ENCODE data around the gene ARGLU1.

ARGLU1 gene

DNA sequence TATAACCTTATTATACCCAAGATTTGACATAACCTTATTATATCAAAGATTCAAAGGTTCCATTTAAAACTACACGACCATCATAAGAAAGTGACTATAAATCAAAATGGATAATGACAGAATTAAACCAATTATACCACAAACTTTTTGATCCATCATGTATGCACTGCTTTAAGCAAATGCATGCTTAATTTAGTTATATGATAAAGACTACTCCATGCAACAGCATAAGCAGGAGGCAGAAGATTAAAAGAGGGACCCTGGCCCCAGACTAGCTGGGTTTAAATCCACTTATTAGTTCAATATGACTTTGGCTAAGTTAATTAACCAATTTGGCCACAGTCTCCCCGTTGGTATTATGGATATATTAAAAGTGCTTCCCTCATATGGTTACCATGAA, 43.8 kb downstream of the ARGLU1 start:
- no peak for DNase-seq (ENCODE audit: low spot score)

DNA sequence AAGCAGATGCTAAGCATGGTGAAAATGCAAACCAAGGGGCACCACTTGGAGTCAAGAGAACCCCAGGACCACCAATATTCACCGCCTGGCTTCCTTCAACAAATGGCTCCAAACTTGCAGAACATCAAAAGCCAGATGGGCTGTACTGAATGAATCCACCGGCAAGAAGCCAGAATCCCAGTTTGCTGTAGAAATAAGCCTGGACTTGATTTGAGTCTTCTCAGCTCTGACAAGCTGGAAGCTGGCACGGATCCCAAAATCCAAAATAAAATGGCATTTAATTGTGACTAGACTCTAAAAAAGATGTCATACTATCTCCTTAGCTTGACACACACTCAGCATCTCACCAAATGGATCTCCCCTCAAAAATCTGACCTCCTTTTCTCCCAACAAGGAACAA, 44.4 kb downstream of the ARGLU1 start:
- no peak for DNase-seq (ENCODE audit: low spot score)

DNA sequence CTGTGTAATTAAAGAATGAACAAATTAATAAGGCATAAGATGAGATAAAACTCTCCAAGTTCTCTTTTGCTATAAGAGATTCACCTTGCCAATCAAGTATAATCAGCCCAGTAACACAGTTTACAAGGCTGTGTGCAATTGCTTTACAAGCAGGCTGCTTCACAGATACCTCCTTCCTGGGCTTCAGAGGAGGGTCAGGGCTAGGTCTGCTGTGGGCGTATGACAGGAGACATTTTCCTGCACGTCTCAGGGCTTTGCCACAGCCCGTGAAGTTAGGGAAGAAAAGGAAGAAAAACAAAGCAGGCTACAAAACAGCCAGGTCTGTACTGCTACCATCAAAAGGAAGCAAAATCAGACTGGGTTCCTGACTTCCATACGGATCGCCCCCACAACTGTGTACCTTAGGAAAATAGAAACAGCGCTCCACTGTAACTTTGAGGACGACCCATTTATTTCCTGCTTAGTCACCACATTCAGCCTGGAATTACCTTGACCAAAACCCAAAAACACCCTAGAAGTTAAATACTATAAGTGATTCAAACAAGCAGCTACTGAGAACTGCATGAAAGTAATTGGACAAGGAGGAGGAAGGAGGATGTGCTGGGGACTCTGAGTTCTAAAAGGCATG, 44.9 kb downstream of the ARGLU1 start:
- DNase-seq (ENCODE audit: low spot score) = no peak

DNA sequence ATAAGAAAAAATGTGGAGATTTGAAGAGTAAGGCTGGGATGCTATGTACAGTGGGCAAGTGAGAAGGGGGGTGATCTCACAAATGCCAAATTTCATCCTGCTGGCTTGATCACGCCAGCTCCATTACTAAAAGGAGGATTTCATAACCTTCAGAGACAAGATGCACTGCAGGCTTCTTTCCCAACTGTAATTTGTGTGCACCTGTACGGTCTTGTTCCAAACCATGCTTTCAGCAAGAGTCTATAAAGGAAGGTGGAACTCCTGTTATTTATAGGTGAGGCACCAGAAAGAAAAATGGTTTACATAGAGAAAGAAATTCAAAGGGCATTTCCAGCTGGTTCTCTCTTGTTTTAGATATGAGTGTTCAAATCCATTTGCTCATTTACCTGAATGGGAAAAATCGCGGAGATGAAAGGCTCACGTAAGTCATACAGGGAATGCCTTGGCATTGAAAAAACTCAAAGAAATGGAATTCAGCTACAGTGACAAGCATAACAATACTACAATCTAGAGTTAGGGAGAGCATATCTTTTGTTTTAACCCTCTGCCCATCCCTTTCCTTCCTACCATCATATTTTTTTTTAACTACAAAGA, 45.7 kb downstream of the ARGLU1 start:
- DNase-seq (ENCODE audit: low spot score) = no peak

DNA sequence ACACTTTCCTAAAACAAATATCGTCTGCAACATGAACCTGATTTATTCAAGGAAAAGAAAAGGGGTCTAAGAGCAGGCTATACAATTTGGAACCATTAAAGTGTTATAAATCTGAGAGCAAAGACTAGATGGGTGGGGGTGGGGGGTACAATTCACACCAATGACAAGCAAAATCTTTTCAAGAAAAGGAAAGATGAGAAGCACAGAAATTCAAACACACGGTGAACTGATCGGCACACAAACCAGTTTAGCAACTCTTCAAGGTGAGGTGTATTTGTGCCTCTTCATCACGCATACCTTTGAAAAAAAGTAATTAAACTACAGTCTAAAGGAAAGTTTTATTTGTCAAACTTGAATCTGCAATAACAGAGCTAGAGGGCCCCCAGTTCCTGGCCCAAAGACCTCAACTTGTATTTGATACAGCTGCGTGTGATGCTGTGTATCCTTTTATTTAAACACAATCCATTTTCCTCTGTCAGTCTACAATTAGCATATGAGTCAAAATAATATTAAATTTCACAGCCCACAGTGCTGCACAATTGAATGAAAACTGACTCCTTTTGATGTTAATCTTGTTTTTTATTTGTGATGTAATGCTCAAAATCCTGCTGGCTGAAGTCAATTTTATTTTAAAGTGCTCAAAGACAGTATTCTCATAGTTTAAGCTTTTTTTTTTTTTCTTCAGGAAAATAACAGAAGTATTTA, 46.7 kb downstream of the ARGLU1 start:
- no peak for DNase-seq (ENCODE audit: low spot score)

- DNase-seq (ENCODE audit: low spot score) = peak; percentile 35
Measured at GRCh38 chr13:106520251-106521054, 47.5 kb downstream of the ARGLU1 start.

DNA sequence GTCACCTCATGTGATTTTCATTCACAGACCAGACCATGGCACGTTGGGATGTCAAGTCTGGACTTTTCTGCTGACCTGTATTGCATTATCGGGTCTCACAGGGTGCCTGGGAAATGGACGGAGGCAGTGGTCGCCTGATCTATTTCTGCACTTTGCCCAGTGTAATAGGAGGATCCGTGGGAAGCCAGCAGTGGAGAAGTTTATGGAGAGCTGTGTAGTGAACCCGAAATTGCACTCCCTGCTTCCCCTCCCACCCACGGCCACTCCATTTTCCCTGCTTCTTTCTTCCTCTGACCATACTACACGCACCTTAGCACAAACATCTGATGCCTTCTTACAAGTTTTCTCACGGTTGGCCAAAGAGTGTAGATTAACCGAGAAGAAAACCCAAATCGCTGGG, 49.4 kb downstream of the ARGLU1 start:
- DNase-seq (ENCODE audit: low spot score) = no peak

DNA sequence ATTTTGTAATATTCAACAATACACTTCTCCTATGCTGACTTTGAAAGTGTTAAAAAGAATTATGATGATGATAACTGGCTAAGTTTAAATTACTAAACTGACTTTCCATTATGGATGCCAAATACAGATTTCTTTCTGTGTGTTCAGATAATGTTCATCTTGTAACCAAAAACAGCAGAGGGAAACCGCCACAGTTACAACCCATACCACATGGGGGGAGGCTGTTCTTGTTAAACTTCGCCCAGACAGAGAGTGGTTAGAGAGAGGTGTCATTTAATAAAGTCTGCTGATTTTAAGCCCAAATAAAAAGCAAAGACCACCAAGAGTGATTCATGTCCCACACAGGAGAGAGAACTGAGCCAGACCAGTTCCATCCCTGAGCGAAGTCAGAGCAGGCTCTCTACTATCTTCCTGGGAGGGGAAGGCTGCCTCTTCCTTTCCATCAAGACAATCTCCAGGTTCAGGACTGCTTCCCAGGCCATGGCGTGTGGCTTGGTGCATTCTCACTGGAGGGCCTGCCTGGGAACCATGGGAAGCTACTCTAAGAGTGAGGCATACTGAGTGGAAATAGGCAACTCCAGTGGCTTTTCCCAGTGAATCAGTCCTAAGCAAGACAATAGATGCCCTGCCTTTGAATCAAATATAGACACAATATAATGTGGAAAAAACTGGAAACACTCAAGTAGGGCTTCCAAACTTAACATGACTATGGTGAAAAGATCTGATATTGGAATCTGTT, 50.7 kb downstream of the ARGLU1 start:
- no peak for DNase-seq (ENCODE audit: low spot score)

- DNase-seq (ENCODE audit: low spot score) = no peak
Measured at GRCh38 chr13:106515635-106516254, 52.2 kb downstream of the ARGLU1 start.

- no peak for DNase-seq (ENCODE audit: low spot score)
Measured at GRCh38 chr13:106514928-106515634, 52.9 kb downstream of the ARGLU1 start.

- no peak for DNase-seq (ENCODE audit: low spot score)
Measured at GRCh38 chr13:106513025-106513983, 54.6 kb downstream of the ARGLU1 start.

DNA sequence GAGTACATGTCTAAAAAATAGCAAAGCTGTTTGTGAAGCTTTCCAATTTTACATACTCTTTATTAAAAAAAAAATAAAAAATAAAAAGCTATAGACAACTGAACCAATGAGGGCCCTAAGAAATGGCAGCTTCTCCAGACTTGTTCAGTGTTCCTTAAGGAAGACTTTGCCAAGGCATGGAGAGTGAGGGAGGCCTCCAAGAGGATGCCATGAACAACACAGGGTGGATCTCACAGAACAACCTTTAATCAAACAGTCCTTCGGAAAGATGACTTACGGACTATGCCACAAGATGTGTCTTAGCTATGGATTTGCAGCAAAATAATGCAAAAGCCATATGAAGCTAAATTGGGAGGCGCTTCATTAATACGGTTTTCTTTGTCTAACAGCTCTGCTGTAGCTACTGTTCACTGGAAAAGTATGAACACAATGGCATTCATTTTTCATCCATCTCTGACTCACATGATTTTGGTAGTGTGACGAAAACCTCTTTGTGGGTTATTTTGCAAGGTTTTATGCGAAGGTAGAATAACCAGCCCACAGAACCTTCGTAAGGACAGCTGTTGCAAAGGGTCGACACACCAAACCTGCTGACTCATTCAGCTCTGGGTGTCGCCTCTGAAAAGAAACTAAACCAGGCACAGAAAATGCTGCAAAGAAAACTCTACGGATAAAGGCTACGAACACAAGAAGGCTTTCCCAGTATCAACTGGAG, 60.2 kb downstream of the ARGLU1 start:
- peak; percentile 31 for DNase-seq (ENCODE audit: low spot score)

GRCh38 chr13:106506286-106506685, 61.7 kb downstream of the ARGLU1 start:
- no peak for DNase-seq (ENCODE audit: low spot score)

DNA sequence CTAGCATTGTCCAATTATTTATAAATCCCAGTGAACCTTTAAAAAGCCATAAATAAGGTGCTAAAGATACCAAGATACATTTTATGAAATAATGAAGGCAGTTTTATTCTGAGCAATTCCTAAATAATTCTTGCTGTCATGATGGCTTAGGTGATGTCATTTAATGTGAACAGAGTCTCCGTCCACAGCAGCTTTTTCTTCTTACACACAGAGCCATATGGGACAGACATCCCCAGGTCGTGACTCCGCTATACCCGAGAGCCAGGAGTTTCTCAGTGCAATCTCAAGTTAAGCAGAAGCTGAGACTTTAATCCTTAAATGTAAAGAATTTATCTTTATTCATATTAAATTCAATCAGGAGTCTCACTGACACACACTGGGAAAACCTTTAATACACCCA, 62.2 kb downstream of the ARGLU1 start:
- no peak for DNase-seq (ENCODE audit: low spot score)

DNA sequence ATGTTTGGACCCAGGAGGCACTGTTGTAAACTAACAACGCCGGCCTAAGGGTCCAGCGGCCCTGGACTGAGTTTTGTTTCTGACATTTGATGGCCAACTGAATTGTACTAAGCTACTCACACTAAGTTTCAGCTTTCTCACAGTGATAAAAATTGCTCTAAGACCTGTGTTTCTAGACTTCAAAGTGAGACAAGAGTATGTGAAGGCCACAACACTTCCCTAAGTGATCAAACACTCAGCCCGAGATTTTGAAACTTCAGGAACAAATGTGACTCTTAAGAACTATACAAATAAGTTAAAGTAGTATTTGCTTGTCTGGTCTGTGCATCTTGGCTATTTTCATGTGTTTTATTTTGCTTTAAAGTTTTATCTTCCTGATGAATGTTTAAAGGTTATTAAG, 62.6 kb downstream of the ARGLU1 start:
- no peak for DNase-seq (ENCODE audit: low spot score)

GRCh38 chr13:106503730-106504453, 64.0 kb downstream of the ARGLU1 start:
- no peak for DNase-seq (ENCODE audit: low spot score)

DNA sequence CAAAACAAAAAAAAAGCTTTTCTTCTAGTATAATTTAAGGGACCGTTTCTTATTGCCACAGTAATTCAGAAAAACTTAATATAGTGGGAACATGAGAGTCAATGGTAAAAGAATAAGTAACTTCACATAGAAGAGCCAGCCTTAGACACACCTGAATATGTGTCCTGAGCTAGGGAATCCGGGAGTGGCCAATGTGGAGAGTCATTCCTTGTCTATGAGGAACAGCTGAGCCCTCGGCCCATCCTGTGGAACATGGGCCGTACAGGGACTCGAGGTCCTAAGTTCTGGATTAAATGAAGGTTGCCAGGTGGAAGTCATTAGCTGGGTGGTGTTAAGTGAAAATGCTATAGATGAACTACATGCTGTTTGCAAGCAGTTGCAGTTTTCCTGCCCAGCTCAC, 64.7 kb downstream of the ARGLU1 start:
- DNase-seq (ENCODE audit: low spot score) = no peak

DNA sequence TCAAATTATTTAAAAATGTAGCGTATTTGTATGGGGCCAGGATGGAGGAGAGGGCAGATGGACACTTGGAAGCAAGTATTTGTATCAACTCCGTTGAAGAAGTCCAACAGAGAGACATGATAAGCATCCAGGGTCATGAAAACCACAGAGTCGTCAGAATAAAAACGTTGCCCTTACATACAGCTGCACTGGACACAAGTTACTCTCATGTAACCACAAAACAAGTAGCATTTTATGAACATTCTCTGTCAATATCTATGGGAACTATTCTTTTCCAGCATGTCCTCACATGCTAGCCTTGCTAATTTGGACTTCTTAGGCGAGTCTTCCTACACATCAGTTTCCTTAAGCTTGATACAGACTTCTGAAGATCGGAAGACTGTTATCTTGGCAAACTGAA, 67.5 kb downstream of the ARGLU1 start:
- no peak for DNase-seq (ENCODE audit: low spot score)
